ENCODE data around the gene FBXO31. TPM values are rescaled to one million over a fixed set of nuclear protein-coding genes. Genes with fewer than 3 reads are reported as not detected.
A peak's percentile ranks its signal among the peaks of the same experiment; 100 is the strongest.
"Not testable (repeated sequence)": the region's sequence is repeated elsewhere in the genome, so short reads cannot be mapped to it uniquely, and the experiment has no call there.

The FBXO31 gene
- total RNA-seq, 1 donor from 2014 or later, result 21.6 TPM

DNA sequence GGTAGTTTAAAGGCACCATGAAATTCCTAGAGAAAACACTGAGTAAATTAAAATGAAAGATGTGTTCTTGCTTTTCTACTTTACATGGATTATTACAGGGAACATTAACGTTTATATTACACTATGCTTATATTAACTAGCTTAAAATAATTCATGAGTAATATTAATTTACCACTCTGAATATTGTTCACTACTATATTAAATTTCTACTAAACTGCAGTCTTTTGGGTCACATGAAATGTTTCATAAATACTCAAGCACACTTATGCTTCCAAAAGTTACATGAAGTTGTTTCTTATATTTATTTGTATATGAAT, 5.2 kb upstream of the FBXO31 start:
- Mint-ChIP-seq H3K36me3 (ENCODE audit: insufficient read depth) (peaks cover 2% of the 10 kb centered on the region), H3K4me1 (ENCODE audit: low read depth) (peaks cover 32% of the 10 kb centered on the region), H3K27me3 (no peaks in the 10 kb centered on the region), H3K4me3 (ENCODE audit: low read depth) (peak overlapping the region; percentile 4), H3K9me3 (ENCODE audit: low read depth) (no peaks in the 10 kb centered on the region), H3K27ac (peak overlapping the region; percentile 98)
- no peak for DNase-seq (ENCODE audit: low spot score, unreplicated experiment)
- TF ChIP-seq, protein P1, sequence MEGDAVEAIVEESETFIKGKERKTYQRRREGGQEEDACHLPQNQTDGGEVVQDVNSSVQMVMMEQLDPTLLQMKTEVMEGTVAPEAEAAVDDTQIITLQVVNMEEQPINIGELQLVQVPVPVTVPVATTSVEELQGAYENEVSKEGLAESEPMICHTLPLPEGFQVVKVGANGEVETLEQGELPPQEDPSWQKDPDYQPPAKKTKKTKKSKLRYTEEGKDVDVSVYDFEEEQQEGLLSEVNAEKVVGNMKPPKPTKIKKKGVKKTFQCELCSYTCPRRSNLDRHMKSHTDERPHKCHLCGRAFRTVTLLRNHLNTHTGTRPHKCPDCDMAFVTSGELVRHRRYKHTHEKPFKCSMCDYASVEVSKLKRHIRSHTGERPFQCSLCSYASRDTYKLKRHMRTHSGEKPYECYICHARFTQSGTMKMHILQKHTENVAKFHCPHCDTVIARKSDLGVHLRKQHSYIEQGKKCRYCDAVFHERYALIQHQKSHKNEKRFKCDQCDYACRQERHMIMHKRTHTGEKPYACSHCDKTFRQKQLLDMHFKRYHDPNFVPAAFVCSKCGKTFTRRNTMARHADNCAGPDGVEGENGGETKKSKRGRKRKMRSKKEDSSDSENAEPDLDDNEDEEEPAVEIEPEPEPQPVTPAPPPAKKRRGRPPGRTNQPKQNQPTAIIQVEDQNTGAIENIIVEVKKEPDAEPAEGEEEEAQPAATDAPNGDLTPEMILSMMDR (IDR thresholded peaks at IDR 0.05; ENCODE audit: unreplicated experiment), result no peak

DNA sequence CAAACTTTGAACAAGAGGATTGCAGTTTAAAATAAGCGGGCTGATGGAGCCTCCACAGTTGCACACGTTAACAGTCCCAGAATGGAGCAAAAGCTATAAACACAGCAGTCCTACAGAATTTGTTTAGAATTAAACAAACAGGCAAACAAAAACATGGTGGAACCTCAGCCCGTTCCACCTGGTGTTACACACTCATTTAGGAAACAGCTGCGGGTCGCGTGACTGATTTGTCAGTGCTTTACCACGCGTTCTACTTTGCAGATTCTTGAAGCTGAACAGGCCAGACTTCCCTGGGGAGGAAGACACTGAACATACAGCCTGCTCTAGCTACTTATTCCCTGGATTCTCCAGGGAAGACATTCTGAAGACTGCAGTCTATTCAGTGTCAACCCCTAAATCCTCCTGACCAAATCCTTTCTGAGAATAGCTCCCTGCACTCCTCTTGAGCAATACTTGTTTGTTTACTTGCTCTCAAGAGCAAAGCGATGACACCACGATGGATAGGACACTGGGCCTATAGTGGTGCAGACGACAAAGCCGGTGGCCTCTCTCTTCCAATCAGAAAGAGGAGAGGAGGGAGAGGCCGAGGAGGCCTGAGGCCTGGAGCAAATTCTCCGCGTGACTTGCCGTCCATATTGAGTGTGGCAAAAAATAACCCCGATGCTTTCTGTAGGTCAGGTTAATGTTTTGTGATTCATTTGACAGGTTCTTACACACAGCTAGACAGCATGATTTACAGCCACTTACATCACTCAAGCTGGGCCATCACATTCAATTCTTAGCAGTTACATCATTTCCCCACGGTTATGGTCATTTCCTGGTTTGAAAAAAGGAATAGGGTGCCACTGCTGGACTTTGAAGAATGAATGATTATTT, 4.6 kb upstream of the FBXO31 start:
- peak; percentile 68 for DNase-seq (ENCODE audit: low spot score, unreplicated experiment)
- Mint-ChIP-seq H3K4me1 (ENCODE audit: low read depth) (peaks cover 26% of the 10 kb centered on the region), H3K4me3 (ENCODE audit: low read depth) (peak overlapping the region; percentile 4), H3K36me3 (ENCODE audit: insufficient read depth) (peaks cover 2% of the 10 kb centered on the region), H3K9me3 (ENCODE audit: low read depth) (no peaks in the 10 kb centered on the region), H3K27me3 (no peaks in the 10 kb centered on the region), H3K27ac (peak overlapping the region; percentile 98)
- TF ChIP-seq, protein P1 (IDR thresholded peaks at IDR 0.05; ENCODE audit: unreplicated experiment), result no peak

DNA sequence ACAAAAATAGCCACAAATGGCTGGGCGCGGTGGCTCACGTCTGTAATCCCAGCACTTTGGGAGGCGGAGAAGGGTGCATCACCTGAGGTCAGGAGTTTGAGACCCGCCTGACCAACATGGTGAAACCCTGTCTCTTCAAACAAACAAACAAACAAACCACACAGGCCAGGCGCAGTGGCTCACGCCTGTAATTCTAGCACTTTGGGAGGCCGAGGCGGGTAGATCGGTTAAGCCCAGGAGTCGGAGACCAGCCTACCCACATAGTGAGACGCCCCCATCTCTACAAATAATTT, 1.2 kb upstream of the FBXO31 start:
- H3K27me3 Mint-ChIP-seq; DNase-seq (ENCODE audit: low spot score, unreplicated experiment); H3K9me3 Mint-ChIP-seq (ENCODE audit: low read depth); H3K36me3 Mint-ChIP-seq (ENCODE audit: insufficient read depth): not testable (repeated sequence)
- peak overlapping the region; percentile 79 for H3K4me3 Mint-ChIP-seq (ENCODE audit: low read depth)
- peaks cover 31% of the 10 kb centered on the region for H3K4me1 Mint-ChIP-seq (ENCODE audit: low read depth)
- H3K27ac Mint-ChIP-seq, result peak overlapping the region; percentile 94

DNA sequence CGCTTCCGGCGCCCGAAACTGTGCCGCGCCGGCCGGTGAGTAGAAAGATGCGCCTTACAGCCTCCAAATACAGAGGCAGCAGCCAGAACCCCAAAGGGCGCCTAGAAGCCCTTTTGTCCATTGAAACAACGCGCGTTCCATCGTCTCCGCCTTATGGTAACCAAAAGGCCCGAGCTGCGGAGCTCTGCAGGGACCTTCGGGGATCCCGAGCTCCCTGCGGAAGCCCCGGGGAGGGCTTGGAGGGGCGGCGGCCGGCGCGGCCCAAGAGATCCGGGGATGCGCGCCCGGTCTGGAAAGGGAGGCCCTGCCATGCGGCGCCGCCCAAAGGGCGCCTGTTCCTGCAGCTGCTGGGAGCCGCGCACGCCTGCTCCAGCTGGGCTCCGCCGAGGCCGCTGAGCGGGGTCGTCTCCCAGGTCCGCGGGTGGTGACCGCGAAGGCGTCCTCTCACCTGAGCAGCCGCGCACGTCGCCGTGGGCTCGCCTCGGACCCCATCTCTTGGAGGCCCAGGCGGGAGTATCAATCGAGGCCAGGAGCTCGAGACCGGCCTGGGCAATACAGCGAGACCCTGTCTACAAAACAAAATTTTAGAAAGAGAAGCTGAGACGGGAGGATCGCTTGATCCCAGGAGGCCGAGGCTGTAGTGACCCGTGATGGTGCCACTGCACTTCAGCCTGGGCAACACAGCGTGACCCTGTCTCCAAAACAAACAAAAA, 742 bp upstream of the FBXO31 start:
- Mint-ChIP-seq H3K27me3 (no peaks in the 10 kb centered on the region), H3K4me1 (ENCODE audit: low read depth) (peaks cover 27% of the 10 kb centered on the region), H3K27ac (peak overlapping the region; percentile 100), H3K36me3 (ENCODE audit: insufficient read depth) (peaks cover 9% of the 10 kb centered on the region), H3K4me3 (ENCODE audit: low read depth) (peak overlapping the region; percentile 79), H3K9me3 (ENCODE audit: low read depth) (no peaks in the 10 kb centered on the region)
- TF ChIP-seq, protein P1 (IDR thresholded peaks at IDR 0.05; ENCODE audit: unreplicated experiment), result no peak
- DNase-seq (ENCODE audit: low spot score, unreplicated experiment), result peak; percentile 61

DNA sequence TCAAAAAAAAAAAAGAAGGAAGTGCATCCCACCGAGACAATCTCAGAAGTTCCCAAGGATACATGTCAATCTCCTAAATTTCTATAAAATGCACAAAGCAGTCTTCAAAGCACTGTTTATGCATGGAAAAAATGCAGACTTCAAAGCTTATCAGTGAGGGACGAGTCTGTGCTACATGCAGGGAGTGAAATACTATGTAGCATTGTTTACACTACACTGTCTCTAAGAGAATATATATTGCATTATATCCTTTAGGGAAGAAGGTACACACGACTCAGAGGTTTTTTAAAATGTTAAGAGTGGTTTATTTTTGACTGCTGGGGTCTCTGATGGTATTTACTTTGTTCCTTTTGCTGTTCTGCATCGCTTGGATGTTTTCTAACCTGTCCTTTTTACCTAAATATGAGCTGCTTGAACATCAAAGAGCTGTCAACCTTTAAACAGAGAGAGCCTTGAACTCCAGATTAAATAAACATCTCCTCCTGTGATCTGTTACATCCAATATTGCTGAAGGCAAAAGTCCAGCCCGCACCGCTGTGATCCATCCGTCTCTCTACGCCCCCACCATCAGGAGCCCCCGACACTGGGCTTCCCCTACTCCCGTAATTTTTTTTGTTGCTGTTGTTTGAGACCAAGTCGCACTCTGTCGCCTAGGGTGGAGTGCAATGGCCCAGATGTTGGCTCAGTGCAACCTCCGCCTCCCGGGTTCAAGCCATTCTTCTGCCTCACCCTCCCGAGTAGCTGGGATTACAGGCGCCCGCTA, 1.4 kb downstream of the FBXO31 start:
- TF ChIP-seq, protein P1 (IDR thresholded peaks at IDR 0.05; ENCODE audit: unreplicated experiment), result no peak
- Mint-ChIP-seq H3K27ac (peak overlapping the region; percentile 92), H3K36me3 (ENCODE audit: insufficient read depth) (peaks cover 16% of the 10 kb centered on the region)

More for the DNA sequence above, 1.4 kb downstream of the FBXO31 start:
- H3K27me3 Mint-ChIP-seq, result no peaks in the 10 kb centered on the region
- H3K4me3 Mint-ChIP-seq (ENCODE audit: low read depth), result peak overlapping the region; percentile 84
- H3K4me1 Mint-ChIP-seq (ENCODE audit: low read depth), result peaks cover 12% of the 10 kb centered on the region
- no peaks in the 10 kb centered on the region for H3K9me3 Mint-ChIP-seq (ENCODE audit: low read depth)
- no peak for DNase-seq (ENCODE audit: low spot score, unreplicated experiment)

All from progenitor cell of endocrine pancreas (in vitro differentiated cells).